ENCODE measurements around the gene SERTAD2.

DNA sequence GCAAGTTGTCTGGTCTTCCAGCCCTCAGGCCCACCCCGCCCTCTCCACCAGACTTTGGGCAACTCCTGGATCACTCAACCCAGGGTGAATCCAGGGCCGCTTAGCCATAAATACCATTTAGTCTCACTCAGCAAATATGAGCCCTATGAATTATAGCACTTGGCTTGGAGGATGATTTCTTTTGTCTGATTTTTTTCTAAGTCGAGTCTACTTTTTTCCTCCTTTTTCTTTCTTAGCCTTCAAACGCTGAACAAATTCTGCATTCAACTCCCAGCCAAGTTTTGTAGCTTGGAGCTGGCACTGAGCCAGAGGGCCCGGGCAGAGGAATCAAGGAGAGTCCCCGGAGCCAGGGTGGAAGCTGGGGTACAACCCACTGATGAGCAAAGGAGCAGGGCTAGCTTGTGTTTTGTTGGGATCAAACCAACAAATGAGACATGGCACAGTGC, 48.7 kb downstream of the SERTAD2 start:
- no peak for TF ChIP-seq POLR2A (IDR thresholded peaks at IDR 0.05)
- TF ChIP-seq, protein P1, sequence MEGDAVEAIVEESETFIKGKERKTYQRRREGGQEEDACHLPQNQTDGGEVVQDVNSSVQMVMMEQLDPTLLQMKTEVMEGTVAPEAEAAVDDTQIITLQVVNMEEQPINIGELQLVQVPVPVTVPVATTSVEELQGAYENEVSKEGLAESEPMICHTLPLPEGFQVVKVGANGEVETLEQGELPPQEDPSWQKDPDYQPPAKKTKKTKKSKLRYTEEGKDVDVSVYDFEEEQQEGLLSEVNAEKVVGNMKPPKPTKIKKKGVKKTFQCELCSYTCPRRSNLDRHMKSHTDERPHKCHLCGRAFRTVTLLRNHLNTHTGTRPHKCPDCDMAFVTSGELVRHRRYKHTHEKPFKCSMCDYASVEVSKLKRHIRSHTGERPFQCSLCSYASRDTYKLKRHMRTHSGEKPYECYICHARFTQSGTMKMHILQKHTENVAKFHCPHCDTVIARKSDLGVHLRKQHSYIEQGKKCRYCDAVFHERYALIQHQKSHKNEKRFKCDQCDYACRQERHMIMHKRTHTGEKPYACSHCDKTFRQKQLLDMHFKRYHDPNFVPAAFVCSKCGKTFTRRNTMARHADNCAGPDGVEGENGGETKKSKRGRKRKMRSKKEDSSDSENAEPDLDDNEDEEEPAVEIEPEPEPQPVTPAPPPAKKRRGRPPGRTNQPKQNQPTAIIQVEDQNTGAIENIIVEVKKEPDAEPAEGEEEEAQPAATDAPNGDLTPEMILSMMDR (IDR thresholded peaks at IDR 0.05) = no peak
- TF ChIP-seq POLR2AphosphoS5 (IDR thresholded peaks at IDR 0.05) = no peak
